ENCODE measurements around the gene GPR61.
A peak's percentile ranks its signal among the peaks of the same experiment; 100 is the strongest.

Gene GPR61

DNA sequence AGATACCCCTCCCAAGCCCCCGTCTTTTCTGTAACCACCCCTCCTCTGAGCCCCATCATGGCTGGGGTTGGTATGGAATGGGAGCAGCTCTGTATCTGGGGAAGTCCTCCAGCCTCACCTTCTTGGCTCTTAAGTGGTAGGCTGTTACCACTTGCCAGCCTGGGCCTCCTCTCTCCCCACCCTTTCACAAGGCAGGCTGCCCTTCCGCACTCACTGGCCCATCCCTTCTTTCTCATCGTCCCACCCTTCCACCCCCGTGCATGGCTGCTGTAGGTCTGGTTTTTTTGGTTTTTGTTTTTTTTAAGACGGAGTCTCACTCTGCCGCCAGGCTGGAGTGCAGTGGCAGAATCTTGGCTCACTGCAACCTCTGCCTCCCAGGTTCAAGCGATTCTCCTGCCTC, 40.6 kb upstream of the GPR61 start:
- Histone ChIP-seq H3K27me3 (ENCODE audit: insufficient read depth, low read depth, severe bottlenecking) (no peaks in the 10 kb centered on the region), H3K4me3 (ENCODE audit: low read depth, low read length) (no peak overlapping the region), H3K9me3 (ENCODE audit: severe bottlenecking) (no peaks in the 10 kb centered on the region), H3K27ac (peak overlapping the region; percentile 41), H3K36me3 (peaks cover 20% of the 10 kb centered on the region)
- DNase-seq = no peak
- TF ChIP-seq, protein P1, sequence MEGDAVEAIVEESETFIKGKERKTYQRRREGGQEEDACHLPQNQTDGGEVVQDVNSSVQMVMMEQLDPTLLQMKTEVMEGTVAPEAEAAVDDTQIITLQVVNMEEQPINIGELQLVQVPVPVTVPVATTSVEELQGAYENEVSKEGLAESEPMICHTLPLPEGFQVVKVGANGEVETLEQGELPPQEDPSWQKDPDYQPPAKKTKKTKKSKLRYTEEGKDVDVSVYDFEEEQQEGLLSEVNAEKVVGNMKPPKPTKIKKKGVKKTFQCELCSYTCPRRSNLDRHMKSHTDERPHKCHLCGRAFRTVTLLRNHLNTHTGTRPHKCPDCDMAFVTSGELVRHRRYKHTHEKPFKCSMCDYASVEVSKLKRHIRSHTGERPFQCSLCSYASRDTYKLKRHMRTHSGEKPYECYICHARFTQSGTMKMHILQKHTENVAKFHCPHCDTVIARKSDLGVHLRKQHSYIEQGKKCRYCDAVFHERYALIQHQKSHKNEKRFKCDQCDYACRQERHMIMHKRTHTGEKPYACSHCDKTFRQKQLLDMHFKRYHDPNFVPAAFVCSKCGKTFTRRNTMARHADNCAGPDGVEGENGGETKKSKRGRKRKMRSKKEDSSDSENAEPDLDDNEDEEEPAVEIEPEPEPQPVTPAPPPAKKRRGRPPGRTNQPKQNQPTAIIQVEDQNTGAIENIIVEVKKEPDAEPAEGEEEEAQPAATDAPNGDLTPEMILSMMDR (IDR thresholded peaks at IDR 0.05; ENCODE audit: low read depth, low read length) = no peak

DNA sequence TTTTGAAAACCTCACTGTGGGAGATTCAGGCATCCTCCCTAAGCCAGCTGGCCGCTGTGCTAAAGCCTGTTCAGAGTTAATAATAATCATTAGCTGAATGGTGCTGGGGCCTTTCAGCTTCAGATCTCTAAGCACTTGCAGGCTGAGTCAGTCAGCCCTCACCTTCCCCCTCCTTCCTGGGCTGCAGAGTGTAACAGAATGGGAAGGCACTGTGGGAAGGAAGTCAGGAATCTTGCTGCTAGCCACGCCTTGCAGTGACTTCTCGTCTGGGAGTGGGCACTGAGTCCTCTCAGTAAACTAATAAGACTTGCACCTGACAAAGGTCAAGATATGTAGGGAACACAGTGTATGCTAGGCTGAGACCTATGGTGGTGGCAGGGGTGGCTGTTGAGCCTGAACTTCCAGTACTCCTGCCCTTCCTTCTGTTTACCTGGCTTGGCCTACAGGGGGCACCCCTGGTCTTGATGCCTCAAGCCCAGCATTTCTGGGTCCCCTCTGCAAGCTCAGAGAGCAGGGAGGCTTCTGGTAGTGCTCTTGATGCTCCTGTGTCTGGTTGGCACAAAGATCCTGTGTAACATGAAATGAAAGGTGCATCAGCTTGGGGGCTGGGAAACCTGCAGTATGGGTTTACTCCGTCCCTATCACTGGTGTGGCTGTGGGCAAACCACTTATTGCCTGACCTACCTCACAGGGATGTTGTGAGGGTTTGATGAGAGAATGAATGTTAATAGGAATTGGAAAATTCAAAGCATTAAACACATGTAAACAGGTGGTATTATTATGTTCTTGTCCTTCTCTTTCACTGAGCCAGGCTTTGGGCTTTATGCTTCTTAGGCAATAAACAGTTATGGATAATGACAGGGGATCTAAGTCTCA, 39.8 kb upstream of the GPR61 start:
- Histone ChIP-seq H3K27me3 (ENCODE audit: insufficient read depth, low read depth, severe bottlenecking) (no peaks in the 10 kb centered on the region), H3K4me3 (ENCODE audit: low read depth, low read length) (no peak overlapping the region), H3K9me3 (ENCODE audit: severe bottlenecking) (no peaks in the 10 kb centered on the region), H3K36me3 (peaks cover 20% of the 10 kb centered on the region), H3K27ac (peak overlapping the region; percentile 41)
- peak; percentile 82 for DNase-seq
- TF ChIP-seq, protein P1 (IDR thresholded peaks at IDR 0.05; ENCODE audit: low read depth, low read length) = peak; percentile 82

DNA sequence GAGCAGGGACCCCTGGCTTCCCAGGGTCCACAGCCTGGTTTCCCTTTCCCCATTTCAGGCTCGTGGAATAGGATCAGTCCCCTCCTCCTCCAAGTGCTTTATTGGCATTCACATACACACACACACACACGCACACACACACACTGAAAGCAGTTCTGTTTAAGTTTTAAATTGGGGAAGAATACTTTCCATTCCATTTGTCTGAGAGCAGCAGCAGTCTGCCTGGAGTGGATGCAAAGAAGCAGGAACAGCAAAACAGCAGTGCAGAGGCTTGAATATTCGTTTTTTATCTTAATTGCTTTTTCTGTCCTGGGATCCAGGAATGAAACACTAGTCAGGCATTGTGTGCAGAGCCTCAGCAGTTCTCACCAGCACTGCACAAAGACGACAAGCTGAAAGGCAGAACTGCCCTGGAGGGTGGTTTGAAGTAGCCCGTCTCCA, 38.7 kb upstream of the GPR61 start:
- no peak overlapping the region for H3K4me3 ChIP-seq (ENCODE audit: low read depth, low read length)
- no peaks in the 10 kb centered on the region for H3K27me3 ChIP-seq (ENCODE audit: insufficient read depth, low read depth, severe bottlenecking)
- TF ChIP-seq, protein P1 (IDR thresholded peaks at IDR 0.05; ENCODE audit: low read depth, low read length) = no peak
- peaks cover 17% of the 10 kb centered on the region for H3K36me3 ChIP-seq
- no peaks in the 10 kb centered on the region for H3K9me3 ChIP-seq (ENCODE audit: severe bottlenecking)
- no peak for DNase-seq
- H3K27ac ChIP-seq = 0 out of 2 replicates have a peak overlapping the region, but pooled peaks have one; percentile 7

DNA sequence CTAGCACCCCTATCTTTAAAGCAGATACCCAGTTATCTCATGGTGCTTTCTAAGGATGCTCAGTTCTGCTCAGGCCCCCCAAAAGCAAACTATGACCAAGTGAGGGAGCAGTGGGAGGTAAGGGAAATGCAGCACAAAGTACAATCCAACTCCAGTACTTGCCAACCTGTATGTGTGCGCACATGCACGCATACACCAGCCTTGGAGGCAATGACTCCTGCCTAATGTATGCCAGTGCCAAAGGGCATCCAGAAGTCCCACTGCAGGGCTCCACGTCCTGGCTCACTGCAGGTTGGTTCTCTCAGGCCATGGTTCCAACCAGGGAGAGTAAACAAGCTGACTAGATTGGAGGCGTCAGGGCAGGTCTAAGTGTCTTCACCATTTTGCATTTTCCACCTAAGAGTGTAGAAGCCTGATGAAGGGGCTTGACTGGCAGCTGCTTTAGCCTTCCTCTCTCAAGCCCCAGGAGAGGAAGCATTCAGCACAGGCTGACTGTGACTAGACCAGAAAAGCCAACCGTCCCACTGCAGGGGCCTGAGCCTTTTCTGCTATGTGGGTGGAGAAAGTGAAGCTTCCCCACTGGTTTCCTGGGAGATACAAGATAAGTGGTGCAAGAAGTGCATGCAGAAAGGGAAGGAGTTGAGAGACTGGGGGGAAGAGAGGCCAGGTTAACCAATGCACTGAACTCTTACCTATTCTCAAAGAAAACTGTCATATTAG, 37.9 kb upstream of the GPR61 start:
- TF ChIP-seq, protein P1 (IDR thresholded peaks at IDR 0.05; ENCODE audit: low read depth, low read length) = no peak
- H3K36me3 ChIP-seq = peaks cover 10% of the 10 kb centered on the region; the same call in 1 of the 2 replicates
- H3K27me3 ChIP-seq (ENCODE audit: insufficient read depth, low read depth, severe bottlenecking) = no peaks in the 10 kb centered on the region
- H3K9me3 ChIP-seq (ENCODE audit: severe bottlenecking) = no peaks in the 10 kb centered on the region
- no peak overlapping the region for H3K27ac ChIP-seq
- no peak overlapping the region for H3K4me3 ChIP-seq (ENCODE audit: low read depth, low read length)
- no peak for DNase-seq

GRCh38 chr1:109502364-109502851, 37.3 kb upstream of the GPR61 start:
- Histone ChIP-seq H3K27me3 (ENCODE audit: insufficient read depth, low read depth, severe bottlenecking) (no peaks in the 10 kb centered on the region), H3K36me3 (peaks cover 10% of the 10 kb centered on the region), H3K9me3 (ENCODE audit: severe bottlenecking) (no peaks in the 10 kb centered on the region), H3K27ac (no peak overlapping the region), H3K4me3 (ENCODE audit: low read depth, low read length) (no peak overlapping the region)
- TF ChIP-seq, protein P1 (IDR thresholded peaks at IDR 0.05; ENCODE audit: low read depth, low read length) = no peak
- DNase-seq = no peak

Data from WERI-Rb-1 (cell line).